ENCODE measurements around the gene INPP5A.

DNA sequence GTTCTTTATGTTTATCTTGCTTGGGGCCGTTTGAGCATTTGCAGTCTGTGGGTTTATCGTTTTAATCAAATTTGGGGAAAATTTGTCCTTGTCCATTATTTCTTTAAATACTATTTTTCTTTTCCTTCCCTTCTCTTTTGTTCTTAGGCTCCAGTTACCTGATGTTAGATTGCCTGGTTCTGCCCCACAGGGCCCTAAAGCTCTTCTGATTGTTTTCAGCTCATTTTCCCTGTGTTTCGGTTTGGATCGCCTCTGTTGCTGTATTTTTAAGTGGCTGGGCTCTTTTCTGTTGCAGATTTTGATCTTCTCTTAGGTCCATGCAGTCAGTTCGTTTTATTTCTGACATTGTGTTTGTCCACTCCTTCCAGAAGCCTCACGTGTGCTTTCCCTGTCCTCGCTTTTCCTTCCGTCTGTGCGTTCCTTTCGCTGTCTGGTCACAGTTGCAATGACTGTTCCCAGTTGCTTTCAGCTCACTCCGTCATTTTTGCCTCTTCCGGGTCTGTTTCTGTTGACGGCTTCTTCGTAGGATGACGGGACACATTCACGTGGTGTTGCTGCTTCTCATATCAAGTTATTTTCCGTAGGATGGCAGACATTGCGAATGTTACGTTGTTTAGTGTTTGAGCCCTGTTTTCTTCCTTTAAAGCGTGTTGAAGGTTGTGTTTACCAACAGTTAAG lies 111.4 kb downstream of the INPP5A start:
- TF ChIP-seq POLR2A (IDR thresholded peaks at IDR 0.05; ENCODE audit: low read length) (no peak), GATA1 (IDR thresholded peaks at IDR 0.05; ENCODE audit: low read depth, low read length) (no peak)

All from erythroblast (primary cell).